Dedifferentiated amniotic fluid mesenchymal stem cell (primary cell): Measurements from ENCODE around the gene CDH22.

ENCODE experiments used
- DNase-seq: peaks from one replicate; pipeline ENCODE4 v3.0.0-alpha.2; 2016; ENCODE audit errors: extremely low spot score

CDH22 gene

DNA sequence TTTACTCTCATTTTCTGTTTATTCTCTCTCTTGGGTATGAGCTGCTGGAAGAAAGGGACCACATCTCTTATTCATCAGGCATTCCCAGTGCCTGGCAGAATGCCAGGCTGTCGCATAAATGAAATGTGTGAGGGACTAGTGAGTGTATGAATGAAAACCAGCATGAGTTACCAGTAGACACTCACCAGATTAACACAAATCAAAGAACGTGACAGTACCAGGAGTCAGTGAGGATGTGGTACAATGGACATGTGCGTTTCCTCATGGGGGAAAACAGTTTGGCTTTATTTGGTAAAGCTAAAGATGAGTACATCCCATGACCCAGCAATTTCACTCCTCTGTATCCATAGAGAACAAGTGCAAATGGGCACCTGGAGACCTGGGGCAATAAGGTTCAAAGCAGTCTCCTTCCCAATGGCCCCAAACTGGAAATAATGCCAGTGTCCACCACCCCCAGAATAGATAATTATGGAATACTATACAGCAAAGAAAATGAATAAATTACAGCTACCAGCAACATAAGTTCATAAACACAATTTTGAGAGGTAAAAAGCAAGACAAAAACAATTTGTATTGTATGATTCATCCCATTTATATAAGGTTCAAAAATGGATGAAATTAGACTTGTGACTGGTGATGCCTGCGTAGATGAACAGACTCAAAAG, 93.3 kb downstream of the CDH22 start:
- no peak for DNase-seq

DNA sequence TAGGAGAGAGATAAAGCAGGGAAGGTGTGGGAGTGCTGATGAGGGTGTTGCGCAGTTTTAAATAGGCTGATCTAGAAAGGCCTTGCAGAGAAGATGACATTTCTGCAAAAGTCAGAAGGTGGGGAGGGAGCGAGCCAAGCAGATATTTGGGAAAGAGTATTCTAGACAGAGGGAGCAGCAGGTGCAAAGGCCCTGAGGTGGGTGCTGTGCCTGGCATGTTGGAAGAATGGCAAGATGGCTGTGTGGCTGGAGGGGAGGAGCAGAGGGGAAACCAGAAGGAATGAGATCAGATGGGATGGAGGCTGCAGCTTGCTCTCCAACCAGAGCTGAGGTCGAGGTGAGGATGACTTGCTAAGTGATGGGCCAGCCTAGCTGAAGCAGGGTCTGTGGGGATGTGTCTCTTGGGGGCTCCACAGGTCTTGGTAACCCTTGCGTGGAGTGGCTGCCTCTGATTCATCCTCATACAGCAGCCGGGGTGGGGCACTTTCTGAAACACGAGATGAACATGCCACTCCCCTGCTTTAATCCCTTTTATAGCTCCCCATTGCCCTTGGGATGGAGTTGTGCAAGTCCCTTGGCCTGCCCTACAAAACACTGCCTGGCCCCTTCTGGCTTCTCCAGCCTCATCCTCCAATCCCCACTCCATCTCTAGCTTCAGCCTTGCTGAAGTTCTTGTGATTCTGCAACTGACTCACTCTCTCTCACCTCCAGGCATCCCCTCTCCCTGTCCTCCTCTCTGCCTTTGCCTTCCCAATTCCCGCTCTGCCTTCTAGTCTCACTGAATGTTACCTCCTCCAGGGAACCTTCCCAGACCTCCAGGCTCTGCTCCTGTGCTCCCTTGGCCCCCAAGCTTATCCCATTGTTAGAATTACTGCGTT, 94.1 kb downstream of the CDH22 start:
- DNase-seq, result no peak

DNA sequence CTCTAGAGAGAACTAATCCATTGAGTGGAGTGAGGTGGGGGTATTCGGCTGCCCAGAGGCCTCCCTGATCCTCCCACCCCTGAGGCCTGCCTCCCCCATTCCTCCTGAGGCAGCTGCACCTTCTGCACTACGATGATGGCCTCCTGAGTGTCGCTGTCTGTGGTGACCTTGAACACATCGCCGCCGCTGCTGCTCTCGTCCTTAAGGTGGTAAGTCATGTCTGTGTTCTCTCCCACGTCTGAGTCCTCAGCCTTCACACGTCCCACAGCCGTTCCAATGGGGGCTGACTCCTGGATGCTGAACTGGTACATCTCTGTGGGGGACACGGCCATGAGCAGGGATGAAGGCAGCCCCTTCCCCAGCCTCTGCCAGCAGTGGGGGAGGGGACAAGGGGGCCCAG, 95.4 kb downstream of the CDH22 start:
- DNase-seq, result no peak

DNA sequence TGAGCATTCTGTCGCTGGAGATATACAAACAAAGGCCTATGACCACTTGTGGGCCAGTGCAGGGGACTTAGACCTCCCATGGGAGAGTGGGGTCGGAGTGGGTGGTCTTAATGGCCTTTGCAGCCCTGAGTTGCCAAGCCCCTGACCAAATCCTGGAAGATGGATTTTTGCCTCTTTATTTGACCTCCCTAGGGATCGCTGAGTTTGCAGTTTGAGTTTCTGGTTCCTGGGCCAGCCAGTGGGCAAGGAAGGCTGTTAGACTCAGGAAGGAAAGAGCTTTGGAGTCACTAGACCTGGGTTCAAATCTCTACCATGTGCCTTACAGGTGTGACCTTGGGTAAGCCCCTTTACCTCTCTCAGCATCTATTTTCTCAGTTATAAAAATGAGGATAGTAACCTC, 96.0 kb downstream of the CDH22 start:
- DNase-seq, result no peak

DNA sequence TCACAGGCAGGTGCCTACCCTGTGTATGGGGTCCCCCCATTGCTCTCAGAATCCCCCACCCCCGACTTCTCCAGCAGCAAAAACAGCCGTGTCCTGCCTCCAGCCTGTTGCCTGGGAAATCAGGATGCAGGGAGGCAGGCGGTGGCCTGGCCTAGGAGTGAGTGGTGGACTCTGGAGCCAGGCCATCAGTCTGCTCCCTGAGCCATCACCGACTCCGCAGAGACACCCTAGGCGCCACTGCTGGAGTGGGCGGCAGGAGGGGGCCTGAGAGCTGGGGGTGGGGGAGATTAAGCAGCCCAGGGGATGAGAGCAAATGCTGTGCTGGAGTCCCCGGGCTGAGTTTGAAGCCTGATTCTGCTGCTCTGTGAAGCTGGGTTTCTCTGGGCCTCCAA, 97.0 kb downstream of the CDH22 start:
- DNase-seq, result no peak

DNA sequence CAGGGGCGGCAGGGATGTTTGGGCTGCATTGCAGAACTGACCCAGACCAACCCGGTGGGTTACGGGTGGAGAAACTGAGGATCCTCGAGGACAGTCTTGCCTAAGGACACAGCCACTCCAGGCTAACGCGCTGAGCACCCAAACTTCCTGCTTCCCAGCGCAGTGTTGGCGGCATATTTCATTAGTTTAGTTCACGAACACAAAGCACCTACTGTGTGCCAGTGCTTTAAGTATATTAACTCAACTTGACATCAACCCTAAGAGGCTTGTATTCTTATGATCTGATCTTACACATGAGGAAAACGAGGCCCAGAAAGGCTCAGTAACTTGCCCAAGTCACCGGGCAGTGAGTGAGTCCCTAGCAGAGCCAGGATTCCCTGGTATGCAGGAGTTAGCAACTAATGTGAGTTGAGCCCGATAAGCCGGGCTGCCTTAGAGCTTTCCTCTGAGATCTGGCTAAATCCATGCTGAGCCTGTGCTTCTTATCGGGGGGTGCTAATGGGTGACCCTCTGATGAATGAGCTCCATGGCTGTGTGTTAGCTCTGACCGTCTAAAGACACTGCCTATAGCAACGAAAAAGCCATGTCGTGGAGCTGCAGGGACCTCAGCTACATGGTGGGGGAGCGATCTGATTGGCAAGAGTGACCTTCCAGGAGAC, 97.5 kb downstream of the CDH22 start:
- no peak for DNase-seq

DNA sequence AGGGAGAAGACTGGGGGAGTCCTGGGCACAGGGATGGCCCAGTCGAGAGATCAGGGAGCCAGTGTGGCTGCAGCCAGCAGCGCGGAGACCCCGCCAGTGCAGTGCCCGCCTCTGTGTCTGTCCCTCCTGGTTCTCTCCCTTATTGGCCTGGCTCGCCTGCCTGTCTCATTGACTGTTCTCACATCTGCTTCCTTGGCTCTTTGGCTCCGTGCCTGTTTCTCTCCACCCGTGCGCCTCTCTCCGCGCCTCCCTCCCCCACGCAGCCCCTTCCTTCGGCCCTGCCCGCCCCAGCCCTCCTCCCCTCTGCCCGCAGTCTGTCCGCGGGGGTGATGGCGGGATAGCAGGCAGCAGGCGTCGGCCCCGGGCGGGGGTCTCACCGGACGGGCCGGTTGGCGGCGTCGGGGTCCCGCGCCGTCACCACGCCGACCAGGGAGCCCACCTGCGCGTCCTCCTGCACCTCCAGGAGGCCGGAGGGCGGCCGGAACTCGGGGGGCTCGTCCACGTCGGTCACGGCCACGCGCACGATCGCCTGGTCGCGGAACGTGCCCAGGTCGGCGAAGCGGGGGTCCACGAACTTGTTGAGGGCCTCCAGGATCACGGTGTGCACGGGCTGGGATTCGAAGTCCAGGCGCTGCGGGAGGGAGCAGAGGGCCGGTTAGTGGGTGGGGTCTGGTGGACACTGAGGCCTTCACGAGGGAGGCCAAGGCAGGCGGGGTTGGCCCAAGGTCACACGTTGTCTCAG, 98.2 kb downstream of the CDH22 start:
- no peak for DNase-seq

DNA sequence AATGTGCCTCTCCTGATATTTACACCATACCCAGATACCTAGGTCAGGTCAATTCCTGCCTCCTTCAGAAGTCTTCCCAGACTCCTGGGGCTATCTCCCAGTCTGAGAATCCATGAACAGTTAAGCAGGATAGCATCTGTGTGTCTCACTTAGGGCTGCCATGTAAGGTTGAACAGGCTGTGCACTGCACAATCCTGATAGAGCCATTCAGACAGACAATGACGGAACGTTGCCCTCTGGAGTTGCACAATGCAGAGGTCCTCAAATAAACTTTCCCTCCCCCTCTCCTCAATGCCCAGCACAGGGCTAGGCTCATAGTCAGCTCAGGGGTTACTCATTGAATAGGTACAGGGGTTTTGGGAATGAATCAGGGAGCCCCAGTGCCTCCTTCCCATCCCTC, 100.5 kb downstream of the CDH22 start:
- no peak for DNase-seq

DNA sequence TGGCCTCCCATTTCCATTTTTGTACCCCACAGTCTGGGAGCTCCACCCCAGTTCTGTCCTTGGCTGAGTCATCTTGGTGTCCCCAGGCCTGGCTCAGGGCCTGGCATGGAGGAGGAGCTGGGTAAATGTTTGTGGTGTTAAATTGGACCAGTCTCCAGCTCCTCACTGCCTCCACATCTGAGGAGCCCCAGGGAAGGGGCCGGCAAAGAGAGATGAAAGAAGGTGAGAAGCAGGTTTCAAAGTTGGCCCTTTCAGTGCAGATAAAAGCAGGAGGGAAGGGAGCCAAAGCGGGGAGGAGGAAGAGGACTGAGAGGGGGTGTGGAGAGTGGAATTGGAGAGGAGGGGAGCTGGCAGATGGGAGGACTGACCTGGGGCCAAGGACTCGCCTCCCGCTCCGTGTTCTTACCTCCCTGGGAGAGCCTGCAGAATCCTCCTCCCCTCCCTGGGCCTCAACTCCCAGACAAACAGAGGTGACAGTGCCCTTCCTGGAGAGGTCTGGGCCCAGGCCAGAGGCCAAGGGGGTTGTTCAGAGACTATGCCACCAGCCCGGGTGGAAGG, 101.2 kb downstream of the CDH22 start:
- DNase-seq, result no peak

DNA sequence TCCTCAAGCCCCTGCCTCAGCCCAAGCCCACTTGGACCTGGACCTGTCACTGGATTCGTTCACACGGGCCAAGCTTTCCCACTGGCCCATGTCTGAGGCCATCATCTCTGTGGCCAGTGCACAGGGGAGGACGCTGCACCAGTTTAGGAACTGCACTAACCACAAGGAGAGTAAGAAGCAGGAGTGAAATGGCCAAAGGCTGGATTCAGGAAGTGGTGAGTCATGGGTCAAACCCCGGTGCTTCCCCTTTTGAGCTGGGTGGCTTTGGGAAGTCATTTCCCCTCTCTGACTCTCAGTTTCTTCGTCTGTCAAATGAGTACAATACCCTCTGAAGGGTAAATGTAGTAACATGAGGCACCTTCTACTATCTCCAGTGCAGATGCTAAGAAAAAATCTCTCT, 102.3 kb downstream of the CDH22 start:
- no peak for DNase-seq

DNA sequence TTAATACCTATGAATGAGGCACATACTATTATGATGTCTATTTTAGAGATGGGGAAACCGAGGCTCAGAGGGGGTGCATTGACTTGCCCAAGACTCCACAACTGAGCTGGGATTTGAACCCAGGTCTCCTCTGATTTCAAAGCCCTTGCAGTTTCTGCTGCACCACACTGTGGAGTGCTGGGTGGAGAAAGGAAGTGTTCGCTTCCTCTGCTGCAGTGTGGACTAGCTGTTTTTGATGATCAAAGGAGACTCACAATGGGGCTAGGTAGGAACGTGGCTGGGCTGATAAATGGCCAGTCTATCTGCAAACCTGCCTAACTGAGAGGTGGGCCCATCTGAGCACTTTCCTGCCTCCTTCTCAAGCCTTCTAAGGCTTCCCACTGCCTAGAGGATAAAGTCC, 102.9 kb downstream of the CDH22 start:
- DNase-seq, result no peak

DNA sequence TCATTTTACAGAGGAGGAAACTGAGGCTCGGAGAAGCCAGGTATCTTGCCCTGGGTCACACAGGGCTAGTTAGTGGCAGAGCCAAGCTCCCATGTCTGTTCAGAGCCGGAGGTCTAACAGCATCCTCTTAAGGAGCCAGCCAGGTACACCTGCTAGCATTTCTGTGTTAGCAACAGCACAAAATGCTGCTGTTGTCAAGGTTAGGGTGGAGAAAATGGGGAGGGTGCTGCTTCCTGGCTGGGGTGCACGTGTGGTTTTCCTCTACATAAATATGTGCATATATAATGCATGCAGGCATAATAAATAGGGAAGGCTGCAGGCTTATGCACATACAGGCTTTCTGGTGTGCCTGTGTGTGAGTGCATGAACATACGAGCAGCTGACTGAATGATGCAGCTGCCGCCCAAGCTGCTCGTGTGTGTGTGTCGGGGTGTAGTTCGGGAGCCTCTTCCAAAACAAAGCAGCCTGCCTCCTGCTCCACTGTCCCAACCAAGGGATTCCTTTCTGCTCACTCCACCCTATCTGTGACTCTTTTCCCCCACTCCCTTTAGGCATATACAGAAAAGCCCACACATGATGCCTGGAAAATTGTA, 103.6 kb downstream of the CDH22 start:
- no peak for DNase-seq

DNA sequence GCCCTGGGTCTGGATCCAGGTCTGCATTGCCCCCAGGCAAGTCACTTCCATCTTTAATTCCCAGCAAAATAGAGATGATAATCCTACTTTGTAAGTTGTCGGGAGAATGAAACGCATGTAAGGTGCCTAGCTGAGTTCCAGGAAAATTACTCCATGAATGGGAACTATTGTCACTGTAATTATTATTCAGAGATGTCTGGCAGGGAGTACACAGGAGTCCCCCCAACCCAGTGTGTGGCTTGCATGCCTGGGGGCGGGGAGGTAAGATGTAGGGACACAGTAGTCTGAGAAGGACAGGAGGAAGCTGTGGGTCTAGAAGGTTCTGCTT, 104.8 kb downstream of the CDH22 start:
- DNase-seq, result no peak

DNA sequence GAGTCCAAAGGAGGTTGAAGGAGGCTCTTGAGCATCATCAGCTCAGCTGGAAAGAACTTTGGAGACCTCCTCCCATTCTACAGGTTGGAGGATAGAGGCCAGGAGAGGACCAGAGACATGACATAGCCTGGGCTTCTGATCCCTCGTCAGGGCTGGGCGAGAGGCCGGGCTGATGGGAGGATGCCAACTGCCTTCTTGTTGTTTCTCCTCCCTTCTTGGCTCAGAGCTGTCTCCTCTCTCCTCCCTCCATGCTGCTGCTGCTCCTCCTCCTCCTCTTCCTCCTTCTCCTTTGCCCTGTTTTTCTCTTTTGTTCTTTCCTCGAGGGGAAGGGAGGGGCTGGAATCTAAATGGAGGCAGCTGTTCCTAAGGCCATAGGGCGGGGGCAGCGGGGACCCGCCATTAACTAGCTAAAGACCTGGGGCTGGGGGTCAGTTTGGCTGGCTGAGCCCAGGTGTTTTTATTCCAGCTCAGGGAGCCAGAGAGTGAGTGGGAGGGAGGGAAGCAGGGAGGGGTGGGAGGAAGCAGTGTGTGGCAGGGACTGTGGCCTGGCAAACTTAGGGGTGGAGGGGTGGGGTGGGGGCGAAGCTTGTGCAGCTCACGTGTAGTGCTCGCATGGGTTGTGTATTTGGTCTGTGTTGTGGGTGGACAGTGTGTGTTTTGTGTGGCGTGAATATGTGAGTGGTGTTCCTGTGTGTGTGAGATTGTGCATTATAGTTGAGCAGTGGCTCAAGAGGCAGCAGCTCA, 105.4 kb downstream of the CDH22 start:
- no peak for DNase-seq

DNA sequence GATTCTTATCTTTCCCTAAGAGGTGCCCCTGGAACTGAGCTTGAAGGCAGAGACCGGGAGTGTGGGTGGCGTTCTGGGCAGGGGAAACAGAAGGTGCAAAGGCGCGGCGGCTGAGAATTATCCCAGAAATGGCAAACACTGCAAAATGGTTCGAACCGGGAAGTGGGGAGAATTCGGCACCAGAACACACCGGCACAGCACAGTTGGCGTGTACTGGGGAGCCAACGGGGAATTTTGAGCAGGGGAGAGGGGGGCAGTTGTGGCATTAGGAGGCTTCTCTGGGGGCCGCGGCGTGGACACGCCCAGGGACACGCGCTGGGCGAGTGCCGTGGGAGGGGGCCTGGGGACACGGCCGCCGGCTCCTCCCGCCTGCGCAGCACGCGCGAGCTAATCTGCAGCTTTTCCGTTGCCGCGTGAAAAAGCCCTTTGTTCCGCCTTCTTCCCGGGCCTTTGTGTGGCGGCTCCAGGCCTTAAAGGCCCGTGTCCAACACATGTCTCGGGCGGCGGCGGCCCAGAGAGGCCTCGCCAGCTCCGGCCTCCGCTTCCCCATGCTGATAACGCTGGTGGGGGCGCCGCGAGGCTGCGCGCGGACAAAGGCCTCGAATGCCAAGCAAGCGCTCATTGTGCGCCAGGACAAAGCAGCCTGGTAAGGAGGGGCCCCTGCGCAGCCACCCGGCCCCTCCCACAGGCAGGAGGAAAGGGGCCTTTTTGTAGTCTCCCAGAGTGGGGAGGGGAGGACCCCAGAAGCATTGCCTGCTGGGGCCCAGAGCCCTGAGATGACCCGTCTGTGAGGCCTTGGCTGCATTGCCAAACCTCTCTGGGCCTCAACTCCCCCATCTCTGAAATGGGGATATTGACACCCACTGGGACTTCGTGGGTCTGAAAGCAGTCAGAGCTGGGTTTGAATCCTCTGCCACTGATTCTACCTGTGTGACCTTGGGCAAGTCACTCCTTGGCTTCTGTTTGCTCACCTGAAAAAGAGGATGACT, 107.4 kb downstream of the CDH22 start:
- DNase-seq, result no peak

DNA sequence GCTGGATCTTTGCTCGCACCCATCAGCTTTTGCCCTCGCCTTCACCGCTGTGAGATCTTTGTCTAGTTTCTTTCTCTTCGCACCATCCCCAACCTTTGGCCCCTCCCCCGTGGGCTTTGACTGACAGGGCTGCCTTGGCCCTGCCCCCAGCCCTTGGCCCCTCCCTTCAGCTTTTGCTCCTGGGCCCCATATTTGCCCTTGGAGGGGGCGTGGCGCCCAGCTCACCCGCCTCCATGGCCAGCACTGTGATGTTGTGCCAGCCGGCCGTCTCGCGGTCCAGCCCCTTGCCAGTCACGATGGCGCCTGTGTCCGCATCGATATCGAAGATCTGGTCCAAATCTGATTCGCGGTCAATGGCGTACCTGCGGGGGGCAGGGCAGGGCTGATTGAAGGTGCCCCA, 109.1 kb downstream of the CDH22 start:
- no peak for DNase-seq

DNA sequence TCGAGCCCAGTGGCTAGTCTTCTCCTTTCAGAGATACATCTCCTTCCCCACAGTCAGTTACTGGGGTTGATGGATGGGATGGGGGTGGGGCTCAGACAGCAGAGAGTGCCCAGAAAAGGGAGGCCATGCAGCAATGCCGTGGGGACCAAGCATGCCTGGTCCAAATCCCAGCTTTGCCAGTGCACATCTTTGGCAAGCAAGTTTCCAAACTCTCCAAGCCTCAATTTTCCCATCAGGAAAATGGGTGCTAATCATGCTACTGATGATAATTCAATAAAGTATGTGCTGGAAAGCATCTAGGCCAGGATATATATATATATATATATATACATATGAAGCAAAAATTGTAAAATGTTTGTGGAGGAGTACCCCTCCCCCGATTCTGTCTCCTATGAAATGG, 111.3 kb downstream of the CDH22 start:
- DNase-seq, result no peak

DNA sequence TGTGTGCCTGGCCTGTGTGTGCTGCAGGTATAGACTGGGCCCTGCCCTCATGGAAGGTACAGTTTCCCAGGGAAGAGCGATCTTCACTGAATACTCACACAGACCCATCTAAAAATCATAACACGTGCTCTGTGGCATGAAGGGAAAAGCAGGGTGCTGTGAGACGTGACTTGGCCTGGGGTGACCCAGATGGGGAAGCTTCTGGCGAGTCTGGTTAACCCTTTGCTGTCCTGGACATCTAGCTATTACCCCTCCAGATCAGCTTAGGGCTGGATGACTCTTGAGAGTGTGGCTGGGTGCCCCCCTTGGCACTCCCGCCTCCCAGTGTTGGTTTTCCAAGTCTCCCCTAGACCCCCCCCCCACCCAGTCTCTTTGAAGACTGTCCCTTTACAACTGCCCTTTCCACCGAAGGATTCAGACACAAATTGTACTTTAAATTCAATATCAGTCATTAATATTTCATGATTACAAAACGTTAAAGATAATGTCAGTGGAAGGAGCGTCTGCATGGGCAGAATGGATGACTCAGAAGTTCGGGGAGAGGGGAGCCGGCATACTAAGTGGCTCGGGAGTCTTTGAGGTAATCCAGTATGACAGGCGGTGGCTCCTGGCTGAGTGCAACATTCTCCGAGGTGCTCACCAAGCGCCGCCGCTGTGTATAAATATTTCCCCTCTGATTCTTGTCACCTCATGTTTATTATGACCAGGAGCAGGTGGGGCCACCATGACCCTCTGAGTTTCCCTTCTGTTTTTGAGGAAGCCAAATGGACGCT, 112.8 kb downstream of the CDH22 start:
- DNase-seq, result no peak

DNA sequence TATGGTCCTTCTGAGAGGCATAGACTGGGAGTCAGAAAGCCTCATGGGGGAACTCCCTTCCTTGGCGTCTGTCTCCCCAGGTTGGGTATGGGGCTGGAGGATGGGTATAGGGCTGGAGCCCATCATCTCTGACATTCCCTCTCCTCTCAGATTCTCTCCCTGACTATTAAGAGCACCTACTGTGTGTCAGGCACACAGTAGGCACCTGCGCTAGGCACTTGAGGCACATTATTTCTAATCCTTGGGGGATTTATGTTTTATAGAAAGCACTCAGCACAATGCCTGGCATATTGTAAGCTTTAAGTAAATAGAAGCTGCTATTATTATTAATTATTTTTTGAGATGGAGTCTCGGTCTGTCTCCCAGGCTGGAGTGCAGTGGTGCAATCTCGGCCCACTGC, 113.9 kb downstream of the CDH22 start:
- DNase-seq, result no peak
